Renal cortical epithelial cell (primary cell): ENCODE results near the gene CORO1A. TPM values are rescaled to one million over a fixed set of nuclear protein-coding genes. Genes with fewer than 3 reads are reported as not detected.
"Not testable (repeated sequence)": the region's sequence is repeated elsewhere in the genome, so short reads cannot be mapped to it uniquely, and the experiment has no call there.

Experiments used
- DNase-seq: peaks from one replicate; pipeline ENCODE4 v3.0.0-alpha.2; 2011; ENCODE audit warnings: low read depth
- total RNA-seq: library from RNA; depleted of rRNA; stranded (reverse); fragments of >200 nt; gene quantifications from 2 replicates; pipeline ENCODE4 v1.2.3, GENCODE V29; 2014

CORO1A gene
- total RNA-seq, 1 donor from 2014 or later = 0.85 TPM

DNA sequence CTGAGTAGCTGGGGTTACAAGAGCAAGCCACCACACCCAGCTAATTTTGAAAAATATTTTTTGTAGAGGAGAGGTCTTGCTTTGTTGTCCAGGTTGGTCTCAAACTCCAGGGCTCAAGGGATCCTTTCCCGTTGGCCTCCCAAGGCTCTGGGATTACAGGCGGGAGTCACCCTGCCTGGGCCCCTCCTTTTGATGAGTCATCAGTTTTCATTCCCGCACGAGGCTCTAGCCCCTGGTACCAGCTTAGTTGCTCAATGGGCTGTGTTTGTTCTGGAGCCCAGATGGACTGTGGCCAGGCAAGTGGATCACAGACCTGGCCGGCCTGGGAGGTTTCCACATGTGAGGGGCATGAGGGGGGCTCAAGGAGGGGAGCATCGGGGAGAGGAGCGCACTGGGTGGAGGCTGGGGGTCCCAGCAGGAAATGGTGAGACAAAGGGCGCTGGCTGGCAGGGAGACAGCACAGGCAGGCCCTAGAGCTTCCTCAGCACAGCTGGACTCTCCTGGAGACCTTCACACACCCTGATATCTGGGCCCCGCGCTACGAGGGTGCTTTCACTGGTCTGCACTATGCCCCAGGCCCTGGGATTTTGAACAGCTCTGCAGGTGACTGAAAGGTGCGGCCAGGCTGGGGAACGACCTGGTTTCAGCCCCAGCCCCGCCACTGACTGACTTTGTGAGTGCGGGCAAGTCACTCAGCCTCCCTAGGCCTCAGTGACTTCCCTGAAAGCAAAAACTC is 16.4 kb downstream of the CORO1A start:
- DNase-seq = not testable (repeated sequence)

DNA sequence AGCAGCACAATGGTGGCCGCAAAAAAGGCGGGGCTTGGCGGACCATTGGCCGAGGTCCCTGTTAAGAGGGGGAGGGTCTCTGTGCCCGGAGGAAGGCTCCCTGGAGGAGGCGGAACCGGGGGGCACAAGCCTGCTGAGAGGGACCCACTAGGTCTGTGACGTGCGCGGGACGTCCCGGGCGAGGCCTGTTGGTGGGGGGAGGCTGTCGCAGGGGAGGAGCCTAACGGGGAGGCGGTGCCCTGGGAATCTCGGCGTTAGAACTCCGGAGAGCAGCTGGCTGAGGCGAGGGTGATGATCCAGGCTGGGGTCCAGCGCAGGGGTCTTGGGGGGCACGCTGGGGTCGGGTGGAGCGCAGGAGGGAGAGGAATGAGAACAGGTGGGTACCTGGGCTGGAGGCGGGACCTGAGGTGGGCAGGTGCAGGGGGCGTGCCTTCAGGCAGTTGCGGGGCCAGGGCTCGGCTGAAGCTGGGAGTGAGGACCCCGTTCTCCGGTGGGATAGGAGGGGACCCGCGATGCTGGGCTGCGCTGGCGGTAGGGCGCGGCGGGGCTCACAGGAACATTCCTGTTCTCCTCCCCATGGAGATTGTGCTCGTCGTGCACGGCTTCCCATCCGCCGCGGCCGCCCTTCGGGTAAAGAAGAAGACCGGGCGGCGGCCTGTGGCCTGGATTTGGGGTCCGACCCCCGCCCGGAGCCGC is 22.3 kb downstream of the CORO1A start:
- not testable (repeated sequence) for DNase-seq

DNA sequence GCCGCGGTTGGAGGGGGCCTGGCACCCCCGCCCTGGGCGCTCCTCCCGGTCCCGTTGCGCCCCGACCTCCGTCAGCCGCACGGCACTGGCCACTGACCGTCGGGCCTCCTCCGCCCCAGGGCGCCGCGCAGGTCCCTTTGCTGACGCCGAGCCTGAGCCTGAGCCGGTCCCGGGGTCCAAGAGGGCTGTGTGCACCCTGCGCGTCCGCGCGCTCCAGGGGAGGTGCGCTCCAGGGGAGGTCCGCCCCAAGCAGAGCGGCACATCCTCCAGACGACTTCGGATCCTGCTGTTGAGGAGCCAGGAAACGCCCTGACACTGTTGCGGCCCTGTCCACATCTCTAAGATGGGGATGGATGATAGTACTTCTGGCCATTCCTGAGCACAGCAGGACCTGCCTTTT is 22.9 kb downstream of the CORO1A start:
- DNase-seq = not testable (repeated sequence)

DNA sequence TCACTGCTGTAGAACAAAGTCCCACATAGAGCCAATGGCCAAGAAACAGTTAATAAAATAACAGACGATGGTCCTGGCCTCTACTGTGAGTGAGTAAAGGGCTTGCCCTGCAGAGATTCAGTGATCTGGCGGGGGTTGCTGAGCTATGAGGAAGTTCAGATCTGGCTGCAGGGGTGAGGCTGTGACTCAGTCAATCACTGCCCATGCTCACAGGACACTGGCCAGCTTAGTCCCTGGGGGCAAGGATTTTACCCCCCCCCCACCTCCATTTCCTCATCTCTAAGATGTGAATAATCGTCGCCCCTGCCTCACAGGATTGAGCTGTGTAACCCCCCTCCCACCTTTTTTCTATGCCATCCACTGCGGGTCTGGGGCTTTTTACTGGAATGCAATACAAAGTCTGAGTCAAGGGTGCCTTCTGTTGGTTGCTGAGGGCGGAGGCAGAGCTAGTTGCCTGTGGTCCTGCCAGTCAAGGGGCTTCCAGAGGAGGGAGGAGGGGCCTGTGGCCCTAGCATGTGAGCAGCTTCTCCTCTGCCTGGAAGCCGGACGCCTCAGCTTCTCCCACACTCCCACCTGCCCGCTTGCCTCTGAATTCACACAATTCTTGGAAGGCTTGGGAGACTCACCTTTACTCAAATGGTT is 23.8 kb downstream of the CORO1A start:
- DNase-seq = not testable (repeated sequence)

DNA sequence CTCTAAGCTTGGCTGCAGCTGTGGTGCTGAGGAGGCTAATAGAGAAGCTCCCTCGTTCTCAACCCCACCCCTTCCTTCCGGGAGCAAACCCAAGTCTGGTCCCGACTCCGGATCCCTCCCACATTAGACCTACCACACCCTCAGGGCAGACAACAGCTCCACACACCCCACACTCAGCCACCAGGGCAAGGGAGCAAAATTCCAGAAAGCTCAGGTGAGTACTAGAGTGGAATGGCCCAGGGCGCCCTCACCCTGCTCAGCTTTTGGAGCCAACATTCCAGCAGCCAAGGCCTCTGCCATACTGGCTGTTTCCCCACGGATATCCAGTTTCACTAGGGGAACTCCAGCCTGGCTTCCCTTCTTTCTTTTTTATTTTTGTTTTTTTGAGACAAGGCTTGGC is 25.6 kb downstream of the CORO1A start:
- not testable (repeated sequence) for DNase-seq

DNA sequence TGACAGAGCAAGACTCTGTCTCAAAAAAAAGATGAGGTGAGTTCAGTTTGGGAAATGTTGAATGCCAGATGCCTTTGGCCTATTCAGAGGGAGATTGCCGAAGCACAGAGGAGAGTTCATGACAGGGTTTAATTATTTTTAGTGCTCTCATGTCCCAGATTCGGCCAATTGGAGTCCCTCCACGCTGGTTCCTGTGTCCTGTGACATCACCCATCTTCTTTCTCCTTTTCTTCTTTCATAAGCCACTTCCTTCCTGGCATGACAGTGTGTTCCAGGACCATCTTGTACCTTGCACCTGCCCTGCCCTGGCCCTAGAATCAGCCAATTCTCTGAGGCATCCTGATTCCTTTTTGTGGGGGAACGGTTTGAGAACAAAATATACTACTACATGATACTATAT is 28.0 kb downstream of the CORO1A start:
- not testable (repeated sequence) for DNase-seq

DNA sequence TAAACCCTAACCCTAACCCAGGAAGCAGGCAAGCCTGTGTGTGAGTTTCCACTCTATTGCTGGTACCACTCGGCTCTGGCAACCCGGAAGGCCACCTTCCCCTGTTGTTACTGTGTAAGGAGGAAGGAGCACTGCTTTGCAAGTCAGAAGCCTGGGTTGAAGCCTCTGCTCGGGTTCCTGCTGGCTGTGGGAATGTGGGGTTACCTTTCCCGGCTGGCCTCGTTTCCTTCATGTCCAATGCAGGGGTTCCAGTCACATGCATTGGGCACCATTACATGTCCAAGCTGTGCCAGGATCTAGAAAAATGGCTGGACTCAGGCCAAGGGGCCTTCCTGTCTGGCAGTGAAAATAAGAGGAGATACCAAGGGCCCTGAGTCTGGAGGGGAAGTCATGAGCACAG is 33.7 kb downstream of the CORO1A start:
- DNase-seq = not testable (repeated sequence)

Other genes with a start within 250 kb of the CORO1A start
- gene TMEM219, start 221.5 kb upstream of the CORO1A start, total RNA-seq = 48.9 and 112 TPM in 2 replicates
- 52.4 and 80.9 TPM in 2 replicates for gene TAOK2, start 209.7 kb upstream of the CORO1A start, total RNA-seq
- 7.8 and 8.2 TPM in 2 replicates for gene HIRIP3, start 188.0 kb upstream of the CORO1A start, total RNA-seq
- 27.7 and 48.1 TPM in 2 replicates for gene INO80E, start 187.4 kb upstream of the CORO1A start, total RNA-seq
- gene DOC2A, start 172.6 kb upstream of the CORO1A start, total RNA-seq = 0.80 TPM in 1 of 2 replicates, not detected in the other
- gene C16orf92, start 160.4 kb upstream of the CORO1A start, total RNA-seq = not detected in 2 replicates
- 0.15 TPM in 1 of 2 replicates, not detected in the other for gene TLCD3B, start 152.3 kb upstream of the CORO1A start, total RNA-seq
- 525 and 1,258 TPM in 2 replicates for gene ALDOA, start 117.8 kb upstream of the CORO1A start, total RNA-seq
- gene PPP4C, start 107.6 kb upstream of the CORO1A start, total RNA-seq = 154 and 293 TPM in 2 replicates
- 0.15 TPM in 1 of 2 replicates, not detected in the other for gene TBX6, start 91.7 kb upstream of the CORO1A start, total RNA-seq
- 7.6 and 12.9 TPM in 2 replicates for gene YPEL3, start 87.4 kb upstream of the CORO1A start, total RNA-seq
- 0.15 TPM in 1 of 2 replicates, not detected in the other for gene GDPD3, start 70.1 kb upstream of the CORO1A start, total RNA-seq
- 11.6 and 11.9 TPM in 2 replicates for gene MAPK3, start 60.4 kb upstream of the CORO1A start, total RNA-seq
- 77.7 and 299 TPM in 2 replicates for gene BOLA2B, start 10.1 kb downstream of the CORO1A start, total RNA-seq
- 8.1 and 24.5 TPM in 2 replicates for gene SLX1A, start 10.3 kb downstream of the CORO1A start, total RNA-seq
- 0.35 and 1.9 TPM in 2 replicates for gene SULT1A3, start 15.7 kb downstream of the CORO1A start, total RNA-seq
- gene NPIPB13, start 64.9 kb downstream of the CORO1A start, total RNA-seq = 0.52 and 1.4 TPM in 2 replicates
- gene CD2BP2, start 171.7 kb downstream of the CORO1A start, total RNA-seq = 36.0 and 40.6 TPM in 2 replicates
- 26.9 and 46.8 TPM in 2 replicates for gene TBC1D10B, start 186.9 kb downstream of the CORO1A start, total RNA-seq
- not detected in 2 replicates for gene MYL11, start 191.2 kb downstream of the CORO1A start, total RNA-seq
- 0.25 TPM in 1 of 2 replicates, not detected in the other for gene SEPTIN1, start 199.0 kb downstream of the CORO1A start, total RNA-seq
- 12.7 and 13.8 TPM in 2 replicates for gene ZNF48, start 211.8 kb downstream of the CORO1A start, total RNA-seq
- gene ZNF771, start 224.0 kb downstream of the CORO1A start, total RNA-seq = 9.0 and 10.1 TPM in 2 replicates
- gene DCTPP1, start 246.4 kb downstream of the CORO1A start, total RNA-seq = 24.5 and 49.8 TPM in 2 replicates